Measurements from ENCODE around the gene EIF4G1. TPM values are rescaled to one million over a fixed set of nuclear protein-coding genes. Genes with fewer than 3 reads are reported as not detected.
A peak's percentile ranks its signal among the peaks of the same experiment; 100 is the strongest.

EIF4G1 gene
- total and polyA plus RNA-seq, 9 donors = 72.4 to 295 (median 206) TPM

DNA sequence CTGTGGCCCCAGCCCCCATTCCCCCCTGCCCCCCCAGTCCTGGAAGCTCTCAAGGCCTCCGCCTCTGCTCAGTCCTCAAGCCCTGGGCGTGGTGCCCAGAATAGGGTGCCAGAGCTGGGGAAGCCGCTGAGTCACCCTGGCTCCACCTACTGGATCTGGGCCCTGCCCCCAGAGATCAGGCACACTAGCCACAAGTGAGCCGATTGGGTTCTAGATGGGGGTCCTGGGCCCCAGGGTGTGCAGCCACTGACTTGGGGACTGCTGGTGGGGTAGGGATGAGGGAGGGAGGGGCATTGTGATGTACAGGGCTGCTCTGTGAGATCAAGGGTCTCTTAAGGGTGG is 5.7 kb downstream of the EIF4G1 start:
- Histone ChIP-seq H3K36me3 (peaks cover 3% of the 10 kb centered on the region), H3K4me3 (no peak overlapping the region), H3K9me3 (no peaks in the 10 kb centered on the region), H3K27ac (peak overlapping the region; percentile 63 to 73), H3K4me1 (ENCODE audit: insufficient read depth) (peaks cover 15% of the 10 kb centered on the region), H3K27me3 (no peaks in the 10 kb centered on the region)
- TF ChIP-seq POLR2A (IDR thresholded peaks at IDR 0.05) (no peak), EP300 (IDR thresholded peaks at IDR 0.05) (no peak)
- TF ChIP-seq, protein P1, sequence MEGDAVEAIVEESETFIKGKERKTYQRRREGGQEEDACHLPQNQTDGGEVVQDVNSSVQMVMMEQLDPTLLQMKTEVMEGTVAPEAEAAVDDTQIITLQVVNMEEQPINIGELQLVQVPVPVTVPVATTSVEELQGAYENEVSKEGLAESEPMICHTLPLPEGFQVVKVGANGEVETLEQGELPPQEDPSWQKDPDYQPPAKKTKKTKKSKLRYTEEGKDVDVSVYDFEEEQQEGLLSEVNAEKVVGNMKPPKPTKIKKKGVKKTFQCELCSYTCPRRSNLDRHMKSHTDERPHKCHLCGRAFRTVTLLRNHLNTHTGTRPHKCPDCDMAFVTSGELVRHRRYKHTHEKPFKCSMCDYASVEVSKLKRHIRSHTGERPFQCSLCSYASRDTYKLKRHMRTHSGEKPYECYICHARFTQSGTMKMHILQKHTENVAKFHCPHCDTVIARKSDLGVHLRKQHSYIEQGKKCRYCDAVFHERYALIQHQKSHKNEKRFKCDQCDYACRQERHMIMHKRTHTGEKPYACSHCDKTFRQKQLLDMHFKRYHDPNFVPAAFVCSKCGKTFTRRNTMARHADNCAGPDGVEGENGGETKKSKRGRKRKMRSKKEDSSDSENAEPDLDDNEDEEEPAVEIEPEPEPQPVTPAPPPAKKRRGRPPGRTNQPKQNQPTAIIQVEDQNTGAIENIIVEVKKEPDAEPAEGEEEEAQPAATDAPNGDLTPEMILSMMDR (IDR thresholded peaks at IDR 0.05) = no peak
- DNase-seq = peak; percentile 98 to 100 (median 99)
- 0 to 4% (median 1%) methylated on average over 4 of the region's 4 CpGs for WGBS, 3 donors
- intact Hi-C loops (cut with DNase I) = loop anchor here in 1 of 4 donors (10.0 kb wide), 1 partner anchor 135 kb away; the partner anchor contains the start of gene ABCF3

DNA sequence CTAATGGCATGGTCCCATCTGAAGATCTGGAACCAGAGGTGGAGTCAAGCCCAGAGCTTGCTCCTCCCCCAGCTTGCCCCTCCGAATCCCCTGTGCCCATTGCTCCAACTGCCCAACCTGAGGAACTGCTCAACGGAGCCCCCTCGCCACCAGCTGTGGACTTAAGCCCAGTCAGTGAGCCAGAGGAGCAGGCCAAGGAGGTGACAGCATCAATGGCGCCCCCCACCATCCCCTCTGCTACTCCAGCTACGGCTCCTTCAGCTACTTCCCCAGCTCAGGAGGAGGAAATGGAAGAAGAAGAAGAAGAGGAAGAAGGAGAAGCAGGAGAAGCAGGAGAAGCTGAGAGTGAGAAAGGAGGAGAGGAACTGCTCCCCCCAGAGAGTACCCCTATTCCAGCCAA is 7.3 kb downstream of the EIF4G1 start:
- TF ChIP-seq, protein P1 (IDR thresholded peaks at IDR 0.05) = no peak
- TF ChIP-seq POLR2A (IDR thresholded peaks at IDR 0.05) (no peak), EP300 (IDR thresholded peaks at IDR 0.05) (no peak)
- Histone ChIP-seq H3K4me1 (ENCODE audit: insufficient read depth) (peaks cover 13% of the 10 kb centered on the region), H3K27ac (no peak overlapping the region), H3K9me3 (no peaks in the 10 kb centered on the region), H3K4me3 (no peak overlapping the region), H3K27me3 (no peaks in the 10 kb centered on the region), H3K36me3 (peaks cover 3% of the 10 kb centered on the region)
- WGBS, 3 donors = 66 to 87% (median 77%) methylated on average over 5 of the region's 5 CpGs
- DNase-seq = no peak
- intact Hi-C loops (cut with DNase I) = loop anchor here in 1 of 4 donors (10.0 kb wide), 1 partner anchor 137 kb away; the partner anchor contains the start of gene ABCF3

DNA sequence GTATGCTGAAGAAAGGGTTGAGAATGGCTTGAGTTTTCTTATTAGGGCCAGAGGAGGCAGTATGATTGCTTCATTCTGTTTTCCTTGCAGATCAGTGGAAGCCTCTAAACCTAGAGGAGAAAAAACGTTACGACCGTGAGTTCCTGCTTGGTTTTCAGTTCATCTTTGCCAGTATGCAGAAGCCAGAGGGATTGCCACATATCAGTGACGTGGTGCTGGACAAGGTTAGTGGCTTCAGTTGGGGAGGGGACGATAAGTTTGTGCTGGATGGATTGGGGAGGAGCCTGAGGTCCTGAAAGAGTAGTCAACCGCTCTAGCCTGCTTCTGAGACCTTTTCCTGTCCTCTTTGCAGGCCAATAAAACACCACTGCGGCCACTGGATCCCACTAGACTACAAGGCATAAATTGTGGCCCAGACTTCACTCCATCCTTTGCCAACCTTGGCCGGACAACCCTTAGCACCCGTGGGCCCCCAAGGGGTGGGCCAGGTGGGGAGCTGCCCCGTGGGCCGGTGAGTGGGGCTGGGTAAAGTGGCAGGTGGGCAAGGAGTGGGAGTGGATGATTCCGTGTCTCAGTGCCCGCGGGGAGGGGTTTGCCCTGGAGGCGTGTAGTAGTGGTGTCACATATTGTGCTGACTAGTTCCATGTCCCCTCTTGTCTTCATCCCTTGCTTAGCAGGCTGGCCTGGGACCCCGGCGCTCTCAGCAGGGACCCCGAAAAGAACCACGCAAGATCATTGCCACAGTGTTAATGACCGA is 8.5 kb downstream of the EIF4G1 start:
- WGBS, 3 donors = 76 to 84% (median 77%) methylated on average over 20 of the region's 20 CpGs
- no peaks in the 10 kb centered on the region for H3K9me3 ChIP-seq
- no peak for DNase-seq
- peaks cover 13% of the 10 kb centered on the region for H3K4me1 ChIP-seq (ENCODE audit: insufficient read depth)
- no peaks in the 10 kb centered on the region for H3K27me3 ChIP-seq
- TF ChIP-seq POLR2A (IDR thresholded peaks at IDR 0.05) = no peak
- TF ChIP-seq, protein P1 (IDR thresholded peaks at IDR 0.05) = no peak
- TF ChIP-seq EP300 (IDR thresholded peaks at IDR 0.05) = no peak
- intact Hi-C loops (cut with DNase I) = loop anchor here in 1 of 4 donors (10.0 kb wide), 1 partner anchor 138 kb away; the partner anchor contains the start of gene ABCF3
- peaks cover 3% of the 10 kb centered on the region for H3K36me3 ChIP-seq
- no peak overlapping the region for H3K27ac ChIP-seq
- no peak overlapping the region for H3K4me3 ChIP-seq

DNA sequence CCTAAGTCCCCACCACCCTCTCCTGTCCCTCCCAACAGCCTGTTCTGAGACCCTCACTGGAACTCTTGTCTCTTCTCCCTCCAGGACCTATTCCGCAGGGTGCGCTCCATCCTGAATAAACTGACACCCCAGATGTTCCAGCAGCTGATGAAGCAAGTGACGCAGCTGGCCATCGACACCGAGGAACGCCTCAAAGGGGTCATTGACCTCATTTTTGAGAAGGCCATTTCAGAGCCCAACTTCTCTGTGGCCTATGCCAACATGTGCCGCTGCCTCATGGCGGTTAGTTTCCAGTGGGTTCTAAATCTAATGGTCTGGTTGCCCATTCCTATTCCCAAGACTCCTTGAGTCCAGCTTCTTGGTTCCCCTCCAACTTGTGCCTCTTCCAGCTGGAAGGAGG is 9.3 kb downstream of the EIF4G1 start:
- TF ChIP-seq POLR2A (IDR thresholded peaks at IDR 0.05) (no peak), EP300 (IDR thresholded peaks at IDR 0.05) (no peak)
- TF ChIP-seq, protein P1 (IDR thresholded peaks at IDR 0.05) = no peak
- Histone ChIP-seq H3K4me3 (no peak overlapping the region), H3K9me3 (no peaks in the 10 kb centered on the region), H3K27ac (no peak overlapping the region), H3K36me3 (peaks cover 3% of the 10 kb centered on the region), H3K27me3 (no peaks in the 10 kb centered on the region), H3K4me1 (ENCODE audit: insufficient read depth) (peaks cover 11% of the 10 kb centered on the region)
- WGBS, 3 donors = 69 to 80% (median 71%) methylated on average over 8 of the region's 8 CpGs
- intact Hi-C loops (cut with DNase I) = loop anchor here in 1 of 4 donors (10.0 kb wide), 1 partner anchor 139 kb away; the partner anchor contains the start of gene ABCF3
- no peak for DNase-seq
